K562 (cell line): Measurements from ENCODE around the gene ACTR3C. TPM values are rescaled to one million over a fixed set of nuclear protein-coding genes. Genes with fewer than 3 reads are reported as not detected.

Experiments used
- CCNT2 ChIP-seq: IDR thresholded peaks from 2 replicates; pipeline ENCODE4 v1.6.1; 2011; ENCODE audit warnings: borderline replicate concordance, low read depth, mild to moderate bottlenecking, moderate library complexity, mixed read lengths, low read length; ENCODE audit not compliant: insufficient read length; ENCODE audit errors: extremely low read depth
- DLX4 ChIP-seq: fragments of 250-450 bp; sonication (Bioruptor Pico); IDR thresholded peaks from 2 replicates; pipeline ENCODE4 v1.6.1; 2021; ENCODE audit warnings: mild to moderate bottlenecking
- DNMT1 ChIP-seq: fragments of 450-650 bp; IDR thresholded peaks from 2 replicates; pipeline ENCODE4 v1.6.1; 2016; ENCODE audit warnings: antibody characterized with exemption, mild to moderate bottlenecking
- NFYB ChIP-seq: IDR thresholded peaks from 2 replicates; pipeline ENCODE4 v1.6.1; 2011; ENCODE audit warnings: mild to moderate bottlenecking, moderate library complexity; ENCODE audit not compliant: insufficient read length; ENCODE audit errors: extremely low read depth
- PHTF2 ChIP-seq: fragments of 250-450 bp; sonication (Bioruptor Pico); IDR thresholded peaks from 2 replicates; pipeline ENCODE4 v1.5.0; 2021; ENCODE audit warnings: mild to moderate bottlenecking
- TRIM28 ChIP-seq: fragments of 450-650 bp; IDR thresholded peaks from 2 replicates; pipeline ENCODE4 v1.6.1; 2017
- ZNF239 ChIP-seq: fragments of 250-450 bp; sonication (Bioruptor Pico); IDR thresholded peaks from 2 replicates; pipeline ENCODE4 v1.4.0; 2020; ENCODE audit warnings: mild to moderate bottlenecking
- ZNF584 ChIP-seq: fragments of 200-800 bp; sonication (Bioruptor generic); IDR thresholded peaks from 2 replicates; pipeline ENCODE4 v1.6.1; 2016; ENCODE audit warnings: low read depth, mild to moderate bottlenecking, missing genetic modification characterization, missing compliant biosample characterization
- polyA plus RNA-seq, 8 experiments: library from polyadenylated mRNA; depleted of rRNA in 4 of 8; stranded (reverse) in 5 of 8; unstranded in 3 of 8; fragments of >200 nt; fragmentation: Nextera tagmentation in 2 of 8; fragmentation: Illumina TruSeq in 1 of 8; extraction: Ambion mirVana in 2 of 8; extraction: Trizol in 1 of 8; gene quantifications; 2 replicates each; pipeline versions ENCODE4 v1.2.1 to v1.2.3, GENCODE V29; 2011 to 2014; ENCODE audit warnings: inconsistent platforms in 1 of 8, missing spikeins in 1 of 8
- total RNA-seq, 7 experiments: library from RNA; depleted of rRNA in 6 of 7; stranded (reverse); fragments of >200 nt in 6 of 7; fragmentation: Illumina TruSeq in 2 of 7; extraction: Trizol in 2 of 7; gene quantifications; 2 replicates each; pipeline versions ENCODE4 v1.2.1 to v1.2.3, GENCODE V29; 2011 to 2021; ENCODE audit warnings: low replicate concordance in 1 of 7
- TF ChIP-seq, protein P1 (sequence below): fragments of 200-600 bp; sonication (generic); IDR thresholded peaks from one replicate; pipeline ENCODE4 v1.6.1; 2012; ENCODE audit warnings: mild to moderate bottlenecking, low read depth, low read length, inconsistent platforms
- TF ChIP-seq, protein P2 (sequence below): fragments of 250-450 bp; sonication (Bioruptor Pico); IDR thresholded peaks from 2 replicates; pipeline ENCODE4 v1.5.0; 2020; ENCODE audit warnings: mild to moderate bottlenecking
- TF ChIP-seq, protein P3 (sequence below): sonication (generic); formaldehyde crosslinking; IDR thresholded peaks from 2 replicates; pipeline ENCODE4 v1.8.0; 2022; ENCODE audit warnings: missing genetic modification reagents, mild to moderate bottlenecking, borderline replicate concordance

Gene ACTR3C
- total and polyA plus RNA-seq, 9 of the 15 experiments (the other 6 are each of a cell fraction or from before 2014, with no cell fraction given), result 9.0 to 35.4 (median 13.3) TPM

DNA sequence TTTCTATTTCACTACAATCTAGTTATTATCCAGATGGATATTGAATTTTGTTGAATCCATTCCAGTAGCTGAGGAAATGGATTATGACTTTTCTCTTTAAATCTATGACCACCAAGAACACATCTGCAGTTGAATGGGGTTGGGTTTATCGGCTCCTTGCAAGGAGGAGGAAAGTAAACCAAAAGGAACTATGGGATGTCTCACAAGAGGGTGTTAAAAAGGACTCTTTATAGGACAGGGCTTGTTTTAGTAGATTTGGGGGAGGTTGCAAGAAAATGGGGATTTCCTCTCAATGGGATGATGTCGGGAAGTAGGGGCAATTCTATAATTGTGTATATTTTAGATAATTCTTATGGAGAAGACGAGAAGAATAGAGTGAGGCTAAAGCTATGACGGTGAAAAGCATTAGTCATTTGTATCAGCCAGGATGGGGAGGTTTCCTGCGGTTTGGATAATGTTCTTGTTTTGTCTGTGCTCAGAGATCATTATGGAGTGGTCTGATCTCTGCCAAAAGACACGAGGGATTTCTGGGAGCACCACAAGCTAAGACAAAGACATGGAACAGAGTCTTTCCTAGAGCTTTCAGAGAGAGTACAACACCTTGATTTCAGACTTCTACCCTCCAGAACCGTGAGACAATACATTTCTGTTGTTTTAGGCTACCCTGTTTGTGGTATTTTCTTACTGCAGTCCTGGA, 5.4 kb downstream of the ACTR3C start (continued):
- TF ChIP-seq, protein P1, sequence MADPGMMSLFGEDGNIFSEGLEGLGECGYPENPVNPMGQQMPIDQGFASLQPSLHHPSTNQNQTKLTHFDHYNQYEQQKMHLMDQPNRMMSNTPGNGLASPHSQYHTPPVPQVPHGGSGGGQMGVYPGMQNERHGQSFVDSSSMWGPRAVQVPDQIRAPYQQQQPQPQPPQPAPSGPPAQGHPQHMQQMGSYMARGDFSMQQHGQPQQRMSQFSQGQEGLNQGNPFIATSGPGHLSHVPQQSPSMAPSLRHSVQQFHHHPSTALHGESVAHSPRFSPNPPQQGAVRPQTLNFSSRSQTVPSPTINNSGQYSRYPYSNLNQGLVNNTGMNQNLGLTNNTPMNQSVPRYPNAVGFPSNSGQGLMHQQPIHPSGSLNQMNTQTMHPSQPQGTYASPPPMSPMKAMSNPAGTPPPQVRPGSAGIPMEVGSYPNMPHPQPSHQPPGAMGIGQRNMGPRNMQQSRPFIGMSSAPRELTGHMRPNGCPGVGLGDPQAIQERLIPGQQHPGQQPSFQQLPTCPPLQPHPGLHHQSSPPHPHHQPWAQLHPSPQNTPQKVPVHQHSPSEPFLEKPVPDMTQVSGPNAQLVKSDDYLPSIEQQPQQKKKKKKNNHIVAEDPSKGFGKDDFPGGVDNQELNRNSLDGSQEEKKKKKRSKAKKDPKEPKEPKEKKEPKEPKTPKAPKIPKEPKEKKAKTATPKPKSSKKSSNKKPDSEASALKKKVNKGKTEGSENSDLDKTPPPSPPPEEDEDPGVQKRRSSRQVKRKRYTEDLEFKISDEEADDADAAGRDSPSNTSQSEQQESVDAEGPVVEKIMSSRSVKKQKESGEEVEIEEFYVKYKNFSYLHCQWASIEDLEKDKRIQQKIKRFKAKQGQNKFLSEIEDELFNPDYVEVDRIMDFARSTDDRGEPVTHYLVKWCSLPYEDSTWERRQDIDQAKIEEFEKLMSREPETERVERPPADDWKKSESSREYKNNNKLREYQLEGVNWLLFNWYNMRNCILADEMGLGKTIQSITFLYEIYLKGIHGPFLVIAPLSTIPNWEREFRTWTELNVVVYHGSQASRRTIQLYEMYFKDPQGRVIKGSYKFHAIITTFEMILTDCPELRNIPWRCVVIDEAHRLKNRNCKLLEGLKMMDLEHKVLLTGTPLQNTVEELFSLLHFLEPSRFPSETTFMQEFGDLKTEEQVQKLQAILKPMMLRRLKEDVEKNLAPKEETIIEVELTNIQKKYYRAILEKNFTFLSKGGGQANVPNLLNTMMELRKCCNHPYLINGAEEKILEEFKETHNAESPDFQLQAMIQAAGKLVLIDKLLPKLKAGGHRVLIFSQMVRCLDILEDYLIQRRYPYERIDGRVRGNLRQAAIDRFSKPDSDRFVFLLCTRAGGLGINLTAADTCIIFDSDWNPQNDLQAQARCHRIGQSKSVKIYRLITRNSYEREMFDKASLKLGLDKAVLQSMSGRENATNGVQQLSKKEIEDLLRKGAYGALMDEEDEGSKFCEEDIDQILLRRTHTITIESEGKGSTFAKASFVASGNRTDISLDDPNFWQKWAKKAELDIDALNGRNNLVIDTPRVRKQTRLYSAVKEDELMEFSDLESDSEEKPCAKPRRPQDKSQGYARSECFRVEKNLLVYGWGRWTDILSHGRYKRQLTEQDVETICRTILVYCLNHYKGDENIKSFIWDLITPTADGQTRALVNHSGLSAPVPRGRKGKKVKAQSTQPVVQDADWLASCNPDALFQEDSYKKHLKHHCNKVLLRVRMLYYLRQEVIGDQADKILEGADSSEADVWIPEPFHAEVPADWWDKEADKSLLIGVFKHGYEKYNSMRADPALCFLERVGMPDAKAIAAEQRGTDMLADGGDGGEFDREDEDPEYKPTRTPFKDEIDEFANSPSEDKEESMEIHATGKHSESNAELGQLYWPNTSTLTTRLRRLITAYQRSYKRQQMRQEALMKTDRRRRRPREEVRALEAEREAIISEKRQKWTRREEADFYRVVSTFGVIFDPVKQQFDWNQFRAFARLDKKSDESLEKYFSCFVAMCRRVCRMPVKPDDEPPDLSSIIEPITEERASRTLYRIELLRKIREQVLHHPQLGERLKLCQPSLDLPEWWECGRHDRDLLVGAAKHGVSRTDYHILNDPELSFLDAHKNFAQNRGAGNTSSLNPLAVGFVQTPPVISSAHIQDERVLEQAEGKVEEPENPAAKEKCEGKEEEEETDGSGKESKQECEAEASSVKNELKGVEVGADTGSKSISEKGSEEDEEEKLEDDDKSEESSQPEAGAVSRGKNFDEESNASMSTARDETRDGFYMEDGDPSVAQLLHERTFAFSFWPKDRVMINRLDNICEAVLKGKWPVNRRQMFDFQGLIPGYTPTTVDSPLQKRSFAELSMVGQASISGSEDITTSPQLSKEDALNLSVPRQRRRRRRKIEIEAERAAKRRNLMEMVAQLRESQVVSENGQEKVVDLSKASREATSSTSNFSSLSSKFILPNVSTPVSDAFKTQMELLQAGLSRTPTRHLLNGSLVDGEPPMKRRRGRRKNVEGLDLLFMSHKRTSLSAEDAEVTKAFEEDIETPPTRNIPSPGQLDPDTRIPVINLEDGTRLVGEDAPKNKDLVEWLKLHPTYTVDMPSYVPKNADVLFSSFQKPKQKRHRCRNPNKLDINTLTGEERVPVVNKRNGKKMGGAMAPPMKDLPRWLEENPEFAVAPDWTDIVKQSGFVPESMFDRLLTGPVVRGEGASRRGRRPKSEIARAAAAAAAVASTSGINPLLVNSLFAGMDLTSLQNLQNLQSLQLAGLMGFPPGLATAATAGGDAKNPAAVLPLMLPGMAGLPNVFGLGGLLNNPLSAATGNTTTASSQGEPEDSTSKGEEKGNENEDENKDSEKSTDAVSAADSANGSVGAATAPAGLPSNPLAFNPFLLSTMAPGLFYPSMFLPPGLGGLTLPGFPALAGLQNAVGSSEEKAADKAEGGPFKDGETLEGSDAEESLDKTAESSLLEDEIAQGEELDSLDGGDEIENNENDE, result no peak
- no peak for TF ChIP-seq NFYB
- peak; percentile 52 for TF ChIP-seq CCNT2
- no peak for TF ChIP-seq PHTF2 (CRISPR knock-in tag)
- TF ChIP-seq ZNF584 (CRISPR knock-in tag), result peak; percentile 64; the same call in 1 of the 2 replicates
- peak; percentile 92 for TF ChIP-seq TRIM28
- TF ChIP-seq ZNF239 (CRISPR knock-in tag), result no peak; the same call in 1 of the 2 replicates
- no peak for TF ChIP-seq DLX4 (CRISPR knock-in tag)
- TF ChIP-seq, protein P2, sequence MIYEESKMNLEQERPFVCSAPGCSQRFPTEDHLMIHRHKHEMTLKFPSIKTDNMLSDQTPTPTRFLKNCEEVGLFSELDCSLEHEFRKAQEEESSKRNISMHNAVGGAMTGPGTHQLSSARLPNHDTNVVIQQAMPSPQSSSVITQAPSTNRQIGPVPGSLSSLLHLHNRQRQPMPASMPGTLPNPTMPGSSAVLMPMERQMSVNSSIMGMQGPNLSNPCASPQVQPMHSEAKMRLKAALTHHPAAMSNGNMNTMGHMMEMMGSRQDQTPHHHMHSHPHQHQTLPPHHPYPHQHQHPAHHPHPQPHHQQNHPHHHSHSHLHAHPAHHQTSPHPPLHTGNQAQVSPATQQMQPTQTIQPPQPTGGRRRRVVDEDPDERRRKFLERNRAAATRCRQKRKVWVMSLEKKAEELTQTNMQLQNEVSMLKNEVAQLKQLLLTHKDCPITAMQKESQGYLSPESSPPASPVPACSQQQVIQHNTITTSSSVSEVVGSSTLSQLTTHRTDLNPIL (CRISPR knock-in tag), result 0 out of 2 replicates have a peak, but pooled peaks have one; percentile 33
- TF ChIP-seq, protein P3, sequence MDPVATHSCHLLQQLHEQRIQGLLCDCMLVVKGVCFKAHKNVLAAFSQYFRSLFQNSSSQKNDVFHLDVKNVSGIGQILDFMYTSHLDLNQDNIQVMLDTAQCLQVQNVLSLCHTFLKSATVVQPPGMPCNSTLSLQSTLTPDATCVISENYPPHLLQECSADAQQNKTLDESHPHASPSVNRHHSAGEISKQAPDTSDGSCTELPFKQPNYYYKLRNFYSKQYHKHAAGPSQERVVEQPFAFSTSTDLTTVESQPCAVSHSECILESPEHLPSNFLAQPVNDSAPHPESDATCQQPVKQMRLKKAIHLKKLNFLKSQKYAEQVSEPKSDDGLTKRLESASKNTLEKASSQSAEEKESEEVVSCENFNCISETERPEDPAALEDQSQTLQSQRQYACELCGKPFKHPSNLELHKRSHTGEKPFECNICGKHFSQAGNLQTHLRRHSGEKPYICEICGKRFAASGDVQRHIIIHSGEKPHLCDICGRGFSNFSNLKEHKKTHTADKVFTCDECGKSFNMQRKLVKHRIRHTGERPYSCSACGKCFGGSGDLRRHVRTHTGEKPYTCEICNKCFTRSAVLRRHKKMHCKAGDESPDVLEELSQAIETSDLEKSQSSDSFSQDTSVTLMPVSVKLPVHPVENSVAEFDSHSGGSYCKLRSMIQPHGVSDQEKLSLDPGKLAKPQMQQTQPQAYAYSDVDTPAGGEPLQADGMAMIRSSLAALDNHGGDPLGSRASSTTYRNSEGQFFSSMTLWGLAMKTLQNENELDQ (CRISPR knock-in tag), result no peak
- TF ChIP-seq DNMT1, result no peak
